Activated CD8-positive, alpha-beta T cell treated with anti-CD3 and anti-CD28 coated beads for 36 hours (primary cell): ENCODE measurements around the gene TP53RK. TPM values are rescaled to one million over a fixed set of nuclear protein-coding genes. Genes with fewer than 3 reads are reported as not detected.

Experiments used
- ATAC-seq: fragments of 200-7000 bp; cut with Tn5 transposase; one replicate; pipeline ENCODE4 v1.10.0; 2021; ENCODE audit warnings: mild to moderate bottlenecking, moderate library complexity
- CTCF ChIA-PET: fragments of 350-600 bp; sonication (Branson Sonifier 250); formaldehyde crosslinking; loops from one replicate; lab custom pipeline; 2021; ENCODE audit warnings: antibody characterized with exemption; lab: Charles Lee
- POLR2A ChIA-PET: fragments of 350-600 bp; sonication (Branson Sonifier 250); formaldehyde crosslinking; loops from one replicate; lab custom pipeline; 2021; ENCODE audit warnings: antibody characterized with exemption; lab: Charles Lee
- DNase-seq: peaks from one replicate; pipeline ENCODE4 v3.0.0-alpha.2; 2020
- H3K27ac Mint-ChIP-seq: one replicate; pipeline ENCODE4 v1.8.0; 2021; ENCODE audit warnings: mild to moderate bottlenecking, mixed read lengths
- H3K27me3 Mint-ChIP-seq: one replicate; pipeline ENCODE4 v1.8.0; 2021; ENCODE audit warnings: mixed read lengths
- H3K36me3 Mint-ChIP-seq: one replicate; pipeline ENCODE4 v1.8.0; 2021; ENCODE audit warnings: low read depth, mixed read lengths
- H3K4me1 Mint-ChIP-seq: one replicate; pipeline ENCODE4 v1.8.0; 2021; ENCODE audit warnings: low read depth, mixed read lengths
- H3K4me3 Mint-ChIP-seq: one replicate; pipeline ENCODE4 v1.8.0; 2021; ENCODE audit warnings: mild to moderate bottlenecking, moderate library complexity, mixed read lengths
- H3K9me3 Mint-ChIP-seq: one replicate; pipeline ENCODE4 v1.8.0; 2021; ENCODE audit warnings: mixed read lengths
- intact Hi-C: fragments of 100-400 bp; cut with micrococcal nuclease; formaldehyde crosslinking; loops from one replicate; pipeline ENCODE4 v1.10.0; 2022
- total RNA-seq, 2 experiments: library from RNA; stranded (reverse); gene quantifications; one replicate each; pipeline ENCODE4 v1.2.3, GENCODE V29; 2021
- TF ChIP-seq, protein P1 (sequence below): fragments of 200-600 bp; IDR thresholded peaks from one replicate; pipeline ENCODE4 v1.8.0; 2022; ENCODE audit warnings: antibody characterized with exemption, mild to moderate bottlenecking

Gene TP53RK
- total RNA-seq, 2 experiments from 2014 or later, result 12.2 to 13.6 TPM

- ATAC-seq (no peak), DNase-seq (no peak)
- Mint-ChIP-seq H3K27ac (no peak overlapping the region), H3K4me1 (no peaks in the 10 kb centered on the region), H3K9me3 (peaks cover 13% of the 10 kb centered on the region), H3K27me3 (peaks cover 12% of the 10 kb centered on the region), H3K36me3 (no peaks in the 10 kb centered on the region), H3K4me3 (no peak overlapping the region)
- intact Hi-C loops, result no loop called here
- ChIA-PET CTCF (interaction anchor here (0.8 kb wide), 1 partner anchor 62 kb away, joined by 3 read pairs; no protein-coding TSS in a partner anchor), POLR2A (no interaction called here)
- TF ChIP-seq, protein P1, sequence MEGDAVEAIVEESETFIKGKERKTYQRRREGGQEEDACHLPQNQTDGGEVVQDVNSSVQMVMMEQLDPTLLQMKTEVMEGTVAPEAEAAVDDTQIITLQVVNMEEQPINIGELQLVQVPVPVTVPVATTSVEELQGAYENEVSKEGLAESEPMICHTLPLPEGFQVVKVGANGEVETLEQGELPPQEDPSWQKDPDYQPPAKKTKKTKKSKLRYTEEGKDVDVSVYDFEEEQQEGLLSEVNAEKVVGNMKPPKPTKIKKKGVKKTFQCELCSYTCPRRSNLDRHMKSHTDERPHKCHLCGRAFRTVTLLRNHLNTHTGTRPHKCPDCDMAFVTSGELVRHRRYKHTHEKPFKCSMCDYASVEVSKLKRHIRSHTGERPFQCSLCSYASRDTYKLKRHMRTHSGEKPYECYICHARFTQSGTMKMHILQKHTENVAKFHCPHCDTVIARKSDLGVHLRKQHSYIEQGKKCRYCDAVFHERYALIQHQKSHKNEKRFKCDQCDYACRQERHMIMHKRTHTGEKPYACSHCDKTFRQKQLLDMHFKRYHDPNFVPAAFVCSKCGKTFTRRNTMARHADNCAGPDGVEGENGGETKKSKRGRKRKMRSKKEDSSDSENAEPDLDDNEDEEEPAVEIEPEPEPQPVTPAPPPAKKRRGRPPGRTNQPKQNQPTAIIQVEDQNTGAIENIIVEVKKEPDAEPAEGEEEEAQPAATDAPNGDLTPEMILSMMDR, result no peak
These were observed 30.8 kb upstream of the TP53RK start for GRCh38 chr20:46720019-46720418.

- no peak overlapping the region for H3K27ac Mint-ChIP-seq
- no peak for ATAC-seq
- H3K4me3 Mint-ChIP-seq, result no peak overlapping the region
- POLR2A ChIA-PET, result interaction anchor here (1.2 kb wide), 1 partner anchor 17 kb away, joined by 3 read pairs; no protein-coding TSS in a partner anchor
- peaks cover 23% of the 10 kb centered on the region for H3K27me3 Mint-ChIP-seq
- CTCF ChIA-PET, result interaction anchor here (1.6 kb wide), 1 partner anchor 13 kb away, joined by 5 read pairs; no protein-coding TSS in a partner anchor
- H3K36me3 Mint-ChIP-seq, result no peaks in the 10 kb centered on the region
- DNase-seq, result no peak
- TF ChIP-seq, protein P1, result no peak
- no peaks in the 10 kb centered on the region for H3K4me1 Mint-ChIP-seq
- peaks cover 13% of the 10 kb centered on the region for H3K9me3 Mint-ChIP-seq
- intact Hi-C loops, result no loop called here
These were observed 28.7 kb upstream of the TP53RK start for GRCh38 chr20:46717818-46718541.

DNA sequence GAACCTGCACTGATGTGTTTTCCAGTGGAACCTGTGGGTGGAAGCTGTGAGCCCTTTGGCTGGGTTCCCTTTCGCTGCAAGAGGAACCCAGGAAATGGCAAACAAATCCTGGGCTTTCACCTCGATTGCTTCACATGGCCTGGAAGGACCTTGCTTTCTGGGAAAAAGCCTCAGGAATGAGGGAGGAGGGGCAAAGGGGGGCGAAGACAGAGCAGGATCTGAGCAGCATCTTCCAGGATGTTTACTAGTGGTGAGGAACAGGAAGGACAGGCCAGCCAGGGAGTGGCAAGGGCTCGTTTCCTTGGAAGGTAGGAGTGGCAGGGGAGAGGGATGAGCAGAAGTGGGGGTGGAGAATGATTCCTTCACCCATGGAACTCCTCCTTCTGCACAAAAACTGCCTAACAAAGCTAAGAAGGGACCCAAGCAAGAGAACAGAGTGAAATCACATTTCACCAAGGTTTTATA lies 26.1 kb upstream of the TP53RK start:
- CTCF ChIA-PET, result interaction anchor here (1.4 kb wide), 1 partner anchor 153 kb away, joined by 3 read pairs; no protein-coding TSS in a partner anchor
- peaks cover 2% of the 10 kb centered on the region for H3K4me1 Mint-ChIP-seq
- peaks cover 38% of the 10 kb centered on the region for H3K27me3 Mint-ChIP-seq
- no peak overlapping the region for H3K27ac Mint-ChIP-seq
- no peaks in the 10 kb centered on the region for H3K36me3 Mint-ChIP-seq
- TF ChIP-seq, protein P1, result no peak
- H3K9me3 Mint-ChIP-seq, result peaks cover 10% of the 10 kb centered on the region
- intact Hi-C loops, result no loop called here
- no peak overlapping the region for H3K4me3 Mint-ChIP-seq
- DNase-seq (no peak), ATAC-seq (no peak)
- POLR2A ChIA-PET, result no interaction called here

- DNase-seq, result no peak
- POLR2A ChIA-PET, result no interaction called here
- no peak for ATAC-seq
- no peaks in the 10 kb centered on the region for H3K36me3 Mint-ChIP-seq
- H3K27ac Mint-ChIP-seq, result no peak overlapping the region
- intact Hi-C loops, result no loop called here
- H3K9me3 Mint-ChIP-seq, result peaks cover under 1% of the 10 kb centered on the region
- peaks cover 8% of the 10 kb centered on the region for H3K4me1 Mint-ChIP-seq
- peaks cover 41% of the 10 kb centered on the region for H3K27me3 Mint-ChIP-seq
- CTCF ChIA-PET, result no interaction called here
- H3K4me3 Mint-ChIP-seq, result no peak overlapping the region
- TF ChIP-seq, protein P1, result no peak
These were observed 25.0 kb upstream of the TP53RK start for GRCh38 chr20:46713957-46714834.
